Heart left ventricle (tissue), 16 donors: ENCODE data around the gene AQP2. TPM values are rescaled to one million over a fixed set of nuclear protein-coding genes. Genes with fewer than 3 reads are reported as not detected.

Experiments used
- ATAC-seq, 4 donors: fragments of 200-7000 bp; cut with Tn5 transposase; one replicate each; pipeline ENCODE4 v1.9.1; 2020 to 2022; ENCODE audit warnings: moderate library complexity in 4 of 4, mild to moderate bottlenecking in 3 of 4, moderate number of reproducible peaks in 1 of 4
- DNase-seq, 5 donors: peaks; one replicate each; pipeline ENCODE4 v3.0.0-alpha.2; 2020
- H3K27ac ChIP-seq, 12 donors: fragments of 200-600 bp; sonication (generic) in 4 of 12; one replicate each; pipeline versions ENCODE4 v1.5.0 to v1.8.0; 2016 to 2022; ENCODE audit warnings: mild to moderate bottlenecking in 2 of 12
- H3K27me3 ChIP-seq, 9 donors: fragments of 200-600 bp; sonication (generic) in 2 of 9; one replicate each; pipeline versions ENCODE4 v1.5.1 to v1.8.0; 2016 to 2022; ENCODE audit warnings: mild to moderate bottlenecking in 3 of 9
- H3K36me3 ChIP-seq, 9 donors: fragments of 200-600 bp; sonication (generic) in 2 of 9; one replicate each; pipeline versions ENCODE4 v1.5.0 to v1.8.0; 2018 to 2022; ENCODE audit warnings: mild to moderate bottlenecking in 2 of 9
- H3K4me1 ChIP-seq, 12 donors: fragments of 200-600 bp; sonication (generic) in 4 of 12; one replicate each; pipeline versions ENCODE4 v1.5.0 to v1.8.0; 2016 to 2022; ENCODE audit warnings: mild to moderate bottlenecking in 3 of 12
- H3K4me3 ChIP-seq, 12 donors: fragments of 200-600 bp; sonication (generic) in 4 of 12; one replicate each; pipeline versions ENCODE4 v1.5.0 to v1.8.0; 2017 to 2022; ENCODE audit warnings: mild to moderate bottlenecking in 9 of 12, moderate library complexity in 4 of 12
- H3K9me3 ChIP-seq, 12 donors: fragments of 200-600 bp; sonication (generic) in 4 of 12; one replicate each; pipeline versions ENCODE4 v1.5.0 to v1.8.0; 2016 to 2022; ENCODE audit warnings: mild to moderate bottlenecking in 1 of 12
- CTCF ChIP-seq, 12 donors: fragments of 200-600 bp; sonication (generic) in 4 of 12; IDR thresholded peaks; one replicate each; pipeline versions ENCODE4 v1.5.0 to v1.8.0; 2018 to 2022; ENCODE audit warnings: antibody characterized with exemption in 12 of 12, mild to moderate bottlenecking in 5 of 12
- POLR2A ChIP-seq, 2 donors: fragments of 450-650 bp; IDR thresholded peaks; one replicate each; pipeline ENCODE4 v1.6.1; 2017; ENCODE audit warnings: antibody characterized with exemption in 2 of 2, mild to moderate bottlenecking in 2 of 2, moderate library complexity in 2 of 2
- WGBS, 4 donors: extraction: QIAGEN DNeasy Blood & Tissue Kit in 2 of 4; methylation state at CpG; one replicate each; pipeline versions ENCODE4 v1.1.5 to v1.1.7; 2013 to 2018; 5-methylcytosine and 5-hydroxymethylcytosine counted together
- intact Hi-C, 10 donors: fragments of 100-400 bp; cut with DNase I; formaldehyde crosslinking; loops; one replicate each; pipeline versions ENCODE4 v1.11.1 to v1.14.2; 2022
- polyA plus RNA-seq, 2 donors: library from polyadenylated mRNA; stranded (reverse); fragments of 200-250 nt; gene quantifications; one replicate each; pipeline ENCODE4 v1.2.3, GENCODE V29; 2013
- total RNA-seq, 9 donors: library from RNA; depleted of rRNA in 2 of 9; stranded (reverse); fragments of >200 nt in 2 of 9; fragmentation: NEBNext Ultra II Directional in 3 of 9; extraction: Animal tissue kit (Norgen Biotek cat#: 25700) in 3 of 9; gene quantifications; one replicate each; pipeline versions ENCODE4 v1.1.0 to v1.2.4, GENCODE V29; 2016 to 2023
- donor health status: ischemic (EF 13 %, LVEDD 7.1; RV severe dilation, severe dysfunction).
- donor health status: healthy with polysubstance abuse.
- donor health status: DM: no; HTN: yes; CAD: no.
- donor health status: DM: no; HTN: no; CAD: no.
- donor health status: ischemic (EF 25% LVEDD 6.9; RV normal size, moderate dysfunction).
- donor health status: ischemic (EF 25% LVEDD 5.7; RV mildly dilated, moderate dysfunction).
- donor health status: healthy.
- donor health status: DM: yes; HTN: yes; CAD: no.
- donor health status: ischemic (EF 35%, LVEDD 5.7; RV mildly dilated, moderate dysfunction).
- donor health status: nonischemic (EF 11% LVEDD 7.7; RV severe dilation, severe dysfunction).
- donor health status: DM: yes; HTN: yes; CAD: no.
- donor health status: PGD.
- donor health status: ischemic (EF 29% LVEDD 5.4; RV normal size, mild dysfunction).
- donor health status: nonischemic (EF 23%, LVEDD 6.1; RV moderate dilation, normal function).

AQP2 gene
- total and polyA plus RNA-seq, 11 donors = not detected

GRCh38 chr12:49943625-49943960 is 6.9 kb upstream of the AQP2 start:
- Histone ChIP-seq H3K27me3 (no peaks in the 10 kb centered on the region), H3K27ac (no peak overlapping the region), H3K36me3 (no peaks in the 10 kb centered on the region), H3K4me1 (peaks cover 0 to 12% (median 5%) of the 10 kb centered on the region in 12 donors), H3K9me3 (no peaks in the 10 kb centered on the region), H3K4me3 (no peak overlapping the region)
- ATAC-seq = no peak
- DNase-seq = no peak
- intact Hi-C loops = loop anchor here in 2 of 10 donors (5.0 to 10.0 kb wide), 2 partner anchors 69 to 76 kb away; no protein-coding TSS in a partner anchor
- 73 to 100% (median 89%) methylated on average over 1 of the region's 1 CpG for WGBS, 4 donors
- TF ChIP-seq CTCF (IDR thresholded peaks at IDR 0.05) (no peak), POLR2A (IDR thresholded peaks at IDR 0.05) (no peak)

- H3K27ac ChIP-seq = no peak overlapping the region
- no peaks in the 10 kb centered on the region for H3K36me3 ChIP-seq
- no peak overlapping the region for H3K4me3 ChIP-seq
- no peak for TF ChIP-seq CTCF (IDR thresholded peaks at IDR 0.05)
- no peak for TF ChIP-seq POLR2A (IDR thresholded peaks at IDR 0.05)
- WGBS, 4 donors = 87 to 94% (median 93%) methylated on average over 5 of the region's 5 CpGs
- peaks cover 0 to 12% (median 5%) of the 10 kb centered on the region in 12 donors for H3K4me1 ChIP-seq
- intact Hi-C loops = loop anchor here in 3 of 10 donors (2.0 to 10.0 kb wide), 3 partner anchors 69 to 77 kb away; no protein-coding TSS in a partner anchor
- no peak for ATAC-seq
- no peak for DNase-seq
- no peaks in the 10 kb centered on the region for H3K27me3 ChIP-seq
- no peaks in the 10 kb centered on the region for H3K9me3 ChIP-seq
Observed at GRCh38 chr12:49944046-49944445, 6.5 kb upstream of the AQP2 start.

- Histone ChIP-seq H3K27me3 (no peaks in the 10 kb centered on the region), H3K4me1 (peaks cover 0 to 13% (median 5%) of the 10 kb centered on the region in 12 donors), H3K9me3 (no peaks in the 10 kb centered on the region), H3K27ac (no peak overlapping the region), H3K36me3 (no peaks in the 10 kb centered on the region), H3K4me3 (peak overlapping the region in 1 of 12 donors; percentile 49)
- ATAC-seq (no peak), DNase-seq (no peak)
- TF ChIP-seq POLR2A (IDR thresholded peaks at IDR 0.05) (no peak), CTCF (IDR thresholded peaks at IDR 0.05) (no peak)
- WGBS, 4 donors = 87 to 97% (median 92%) methylated on average over 3 of the region's 3 CpGs
- intact Hi-C loops = loop anchor here in 7 of 10 donors (1.0 to 10.0 kb wide), 4 partner anchors 70 to 77 kb away; no protein-coding TSS in a partner anchor
Observed at GRCh38 chr12:49944718-49945117, 5.8 kb upstream of the AQP2 start.

GRCh38 chr12:49945394-49946080 is 5.0 kb upstream of the AQP2 start:
- ATAC-seq (peak; percentile 92 to 97 (median 96)), DNase-seq (peak; percentile 73 to 92 (median 85))
- Histone ChIP-seq H3K4me3 (peak overlapping the region in 9 of 12 donors; percentile 19 to 51 (median 39)), H3K9me3 (no peaks in the 10 kb centered on the region), H3K4me1 (peaks cover 0 to 13% (median 5%) of the 10 kb centered on the region in 12 donors), H3K27me3 (peaks cover 0 to 2% (median 0%) of the 10 kb centered on the region in 9 donors), H3K27ac (peak overlapping the region in 6 of 12 donors; percentile 18 to 63 (median 45)), H3K36me3 (no peaks in the 10 kb centered on the region)
- WGBS, 4 donors = 9 to 16% (median 13%) methylated on average over 28 of the region's 28 CpGs
- intact Hi-C loops = loop anchor here in 6 of 10 donors (1.0 to 10.0 kb wide), 4 partner anchors 71 to 78 kb away; no protein-coding TSS in a partner anchor
- TF ChIP-seq CTCF (IDR thresholded peaks at IDR 0.05) = peak; percentile 86 to 98 (median 90)
- TF ChIP-seq POLR2A (IDR thresholded peaks at IDR 0.05) = no peak
